ENCODE data around the gene C20orf144. TPM values are rescaled to one million over a fixed set of nuclear protein-coding genes. Genes with fewer than 3 reads are reported as not detected.

C20orf144 gene
- total RNA-seq, 4 donors from 2014 or later = not detected

DNA sequence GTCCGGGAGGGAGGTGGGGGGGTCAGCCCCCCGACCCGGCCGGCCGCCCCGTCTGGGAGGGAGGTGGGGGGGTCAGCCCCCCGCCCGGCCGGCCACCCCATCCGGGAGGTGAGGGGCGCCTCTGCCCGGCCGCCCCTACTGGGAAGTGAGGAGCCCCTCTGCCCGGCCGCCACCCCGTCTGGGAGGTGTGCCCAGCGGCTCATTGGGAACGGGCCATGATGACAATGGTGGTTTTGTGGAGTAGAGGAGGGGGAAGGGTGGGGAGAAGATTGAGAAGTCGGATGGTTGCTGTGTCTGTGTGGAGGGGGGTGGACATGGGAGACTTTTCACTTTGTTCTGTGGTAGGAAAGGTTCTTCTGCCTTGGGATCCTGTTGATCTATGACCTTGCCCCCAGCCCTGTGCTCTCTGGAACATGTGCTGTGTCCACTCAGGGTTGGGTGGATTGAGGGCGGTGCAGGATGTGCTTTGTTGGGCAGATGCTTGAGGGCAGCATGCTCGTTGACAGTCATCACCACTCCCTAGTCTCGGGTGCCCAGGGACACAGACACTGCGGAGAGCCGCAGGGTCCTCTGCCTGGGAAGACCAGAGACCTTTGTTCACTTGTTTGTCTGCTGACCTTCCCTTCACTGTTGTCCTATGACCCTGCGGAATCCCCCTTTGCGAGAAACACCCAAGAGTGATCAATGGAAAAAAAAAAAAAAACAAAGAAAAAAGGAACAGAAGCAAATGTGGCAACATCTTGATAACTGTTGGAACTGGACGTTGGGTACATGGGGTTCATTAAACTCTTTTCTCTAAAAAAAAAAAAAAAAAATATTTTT is 39.7 kb downstream of the C20orf144 start:
- no peaks in the 10 kb centered on the region for H3K4me1 ChIP-seq
- intact Hi-C loops (cut with DNase I; ENCODE audit: low total_unique reads) = no loop called here
- no peak for DNase-seq

DNA sequence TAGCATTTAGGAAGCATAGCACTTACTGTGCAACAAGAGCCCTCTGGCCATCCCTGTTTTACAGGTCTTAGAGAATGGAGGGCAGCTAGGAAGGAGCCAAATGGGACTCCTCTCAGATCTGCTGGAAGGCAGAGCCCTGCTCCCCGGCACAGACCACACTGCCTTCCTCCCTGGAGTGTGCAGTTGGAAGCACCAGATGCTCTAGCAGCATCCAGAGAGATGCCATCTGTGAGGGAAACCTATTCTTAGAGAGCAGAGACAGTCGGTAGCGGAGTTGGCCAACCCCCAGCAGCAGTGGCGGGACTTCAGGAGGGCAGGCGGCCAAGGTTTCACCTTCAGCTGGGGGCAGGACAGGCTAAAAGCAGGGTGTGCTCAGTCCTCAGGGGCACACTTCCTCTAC is 40.7 kb downstream of the C20orf144 start:
- Histone ChIP-seq H3K27ac (no peak overlapping the region), H3K36me3 (no peaks in the 10 kb centered on the region), H3K4me3 (no peak overlapping the region), H3K4me1 (no peaks in the 10 kb centered on the region), H3K27me3 (no peaks in the 10 kb centered on the region), H3K9me3 (no peaks in the 10 kb centered on the region)
- intact Hi-C loops (cut with DNase I; ENCODE audit: low total_unique reads) = no loop called here
- no peak for DNase-seq
- no peak for TF ChIP-seq POLR2A (IDR thresholded peaks at IDR 0.05)
- TF ChIP-seq, protein P1, sequence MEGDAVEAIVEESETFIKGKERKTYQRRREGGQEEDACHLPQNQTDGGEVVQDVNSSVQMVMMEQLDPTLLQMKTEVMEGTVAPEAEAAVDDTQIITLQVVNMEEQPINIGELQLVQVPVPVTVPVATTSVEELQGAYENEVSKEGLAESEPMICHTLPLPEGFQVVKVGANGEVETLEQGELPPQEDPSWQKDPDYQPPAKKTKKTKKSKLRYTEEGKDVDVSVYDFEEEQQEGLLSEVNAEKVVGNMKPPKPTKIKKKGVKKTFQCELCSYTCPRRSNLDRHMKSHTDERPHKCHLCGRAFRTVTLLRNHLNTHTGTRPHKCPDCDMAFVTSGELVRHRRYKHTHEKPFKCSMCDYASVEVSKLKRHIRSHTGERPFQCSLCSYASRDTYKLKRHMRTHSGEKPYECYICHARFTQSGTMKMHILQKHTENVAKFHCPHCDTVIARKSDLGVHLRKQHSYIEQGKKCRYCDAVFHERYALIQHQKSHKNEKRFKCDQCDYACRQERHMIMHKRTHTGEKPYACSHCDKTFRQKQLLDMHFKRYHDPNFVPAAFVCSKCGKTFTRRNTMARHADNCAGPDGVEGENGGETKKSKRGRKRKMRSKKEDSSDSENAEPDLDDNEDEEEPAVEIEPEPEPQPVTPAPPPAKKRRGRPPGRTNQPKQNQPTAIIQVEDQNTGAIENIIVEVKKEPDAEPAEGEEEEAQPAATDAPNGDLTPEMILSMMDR (IDR thresholded peaks at IDR 0.05) = no peak

More for the DNA sequence above, 39.7 kb downstream of the C20orf144 start:
- Histone ChIP-seq H3K27me3 (no peaks in the 10 kb centered on the region), H3K9me3 (no peaks in the 10 kb centered on the region), H3K4me3 (no peak overlapping the region), H3K36me3 (no peaks in the 10 kb centered on the region), H3K27ac (no peak overlapping the region)
- TF ChIP-seq, protein P1 (IDR thresholded peaks at IDR 0.05) = no peak
- no peak for TF ChIP-seq POLR2A (IDR thresholded peaks at IDR 0.05)

DNA sequence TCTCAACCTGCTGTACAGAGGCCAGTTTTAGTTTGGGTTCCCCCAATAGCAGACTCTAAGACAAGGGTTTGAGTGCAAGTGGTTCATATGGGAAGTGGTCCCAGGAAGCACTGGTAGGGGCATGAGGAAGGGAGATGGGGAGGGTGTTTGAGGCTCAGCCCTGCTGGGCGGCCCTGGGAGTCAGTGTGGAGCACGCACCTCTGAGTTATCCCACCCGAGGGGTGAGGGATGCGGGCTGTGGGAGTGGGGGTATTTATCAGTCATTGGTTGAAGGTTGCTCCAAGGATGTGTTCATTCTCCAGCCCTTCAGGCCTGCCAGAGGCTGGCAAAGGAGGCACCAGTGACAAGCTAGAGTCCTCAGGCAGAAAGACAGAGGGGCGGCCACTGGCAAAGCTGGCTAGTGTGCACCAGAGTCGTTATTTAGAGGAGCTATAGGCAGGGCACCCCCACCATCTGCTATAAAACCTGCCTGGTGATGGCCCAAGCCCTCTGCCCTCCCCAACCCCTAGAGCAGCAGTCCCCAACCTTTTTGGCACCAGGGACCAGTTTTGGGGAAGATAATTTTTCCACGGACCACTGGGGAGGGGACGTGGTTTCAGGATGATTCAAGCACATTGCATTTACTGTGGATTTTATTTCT is 41.5 kb downstream of the C20orf144 start:
- intact Hi-C loops (cut with DNase I; ENCODE audit: low total_unique reads) = no loop called here
- Histone ChIP-seq H3K4me3 (no peak overlapping the region), H3K4me1 (no peaks in the 10 kb centered on the region), H3K27me3 (no peaks in the 10 kb centered on the region), H3K27ac (no peak overlapping the region), H3K36me3 (no peaks in the 10 kb centered on the region), H3K9me3 (no peaks in the 10 kb centered on the region)
- no peak for TF ChIP-seq POLR2A (IDR thresholded peaks at IDR 0.05)
- TF ChIP-seq, protein P1 (IDR thresholded peaks at IDR 0.05) = no peak
- DNase-seq = no peak

DNA sequence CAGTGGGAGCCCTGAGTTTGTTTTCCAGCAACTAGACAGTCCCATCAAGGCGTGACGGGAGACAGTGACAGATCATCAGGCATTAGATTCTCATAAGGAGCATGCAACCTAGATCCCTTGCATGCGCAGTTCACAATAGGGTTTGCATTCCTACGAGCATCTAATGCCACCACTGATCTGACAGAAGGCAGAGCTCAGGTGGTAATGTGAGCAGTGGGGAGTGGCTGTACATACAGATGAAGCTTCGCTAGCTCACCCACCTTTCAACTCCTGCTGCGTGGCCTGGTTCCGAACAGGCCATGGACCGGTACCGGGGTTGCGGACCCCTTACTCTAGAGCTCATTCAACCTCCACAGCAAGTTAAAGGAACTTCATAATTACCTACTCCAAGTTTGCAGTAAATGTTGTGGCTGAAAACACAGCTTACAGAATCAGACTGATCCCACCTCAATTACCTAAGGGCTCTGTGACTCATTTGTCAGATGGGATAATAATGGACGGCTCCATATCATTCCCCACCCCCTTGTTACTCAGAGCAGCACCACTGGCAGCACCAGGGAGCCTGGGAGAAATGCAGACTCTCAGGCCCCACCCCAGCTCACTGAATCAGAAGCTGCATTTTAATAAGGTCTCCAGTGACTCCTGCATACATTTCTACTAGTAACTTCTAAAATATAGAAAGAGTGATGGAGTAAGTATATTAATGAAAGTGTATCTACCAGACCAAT is 42.2 kb downstream of the C20orf144 start:
- intact Hi-C loops (cut with DNase I; ENCODE audit: low total_unique reads) = no loop called here
- no peak for DNase-seq
- H3K27me3 ChIP-seq = no peaks in the 10 kb centered on the region
- H3K9me3 ChIP-seq = no peaks in the 10 kb centered on the region
- H3K36me3 ChIP-seq = no peaks in the 10 kb centered on the region
- TF ChIP-seq, protein P1 (IDR thresholded peaks at IDR 0.05) = no peak
- no peak for TF ChIP-seq POLR2A (IDR thresholded peaks at IDR 0.05)
- H3K27ac ChIP-seq = no peak overlapping the region
- no peak overlapping the region for H3K4me3 ChIP-seq
- no peaks in the 10 kb centered on the region for H3K4me1 ChIP-seq

DNA sequence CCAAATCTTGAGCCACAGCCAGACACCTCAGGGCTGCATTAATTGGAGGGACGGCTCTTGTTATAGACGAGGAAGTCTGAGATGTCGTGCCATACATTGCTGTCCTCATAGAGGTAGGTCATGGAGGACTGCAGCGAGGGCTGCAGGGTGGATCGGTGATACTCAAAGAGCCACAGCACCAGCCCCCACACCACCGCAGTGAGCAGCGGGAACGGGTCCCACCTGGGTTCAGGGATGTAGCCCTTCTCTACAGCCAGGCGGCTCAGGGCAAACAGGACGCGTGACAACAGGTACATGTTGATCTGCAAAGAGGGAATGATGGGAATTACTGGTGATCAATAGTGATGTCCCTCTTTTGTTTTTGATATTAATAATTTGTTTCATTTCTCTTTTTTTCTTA is 45.5 kb downstream of the C20orf144 start:
- H3K9me3 ChIP-seq = no peaks in the 10 kb centered on the region
- intact Hi-C loops (cut with DNase I; ENCODE audit: low total_unique reads) = no loop called here
- no peaks in the 10 kb centered on the region for H3K36me3 ChIP-seq

More for the DNA sequence above, 45.5 kb downstream of the C20orf144 start:
- DNase-seq = no peak
- no peak overlapping the region for H3K4me3 ChIP-seq
- no peaks in the 10 kb centered on the region for H3K4me1 ChIP-seq
- H3K27me3 ChIP-seq = no peaks in the 10 kb centered on the region
- TF ChIP-seq, protein P1 (IDR thresholded peaks at IDR 0.05) = no peak
- TF ChIP-seq POLR2A (IDR thresholded peaks at IDR 0.05) = no peak
- H3K27ac ChIP-seq = no peak overlapping the region

Measured in uterus (tissue), 4 donors.